OCI-LY7 (cell line): ENCODE results near the gene DFFB.

Experiments
- EZH2phosphoT487 ChIP-seq: fragments of 200-600 bp; sonication (generic); IDR thresholded peaks from 2 replicates; pipeline ENCODE4 v1.6.1; 2018; ENCODE audit warnings: low read depth, borderline replicate concordance, mild to moderate bottlenecking, mixed run types, antibody characterized with exemption, low read length, moderate library complexity, mixed read lengths
- TF ChIP-seq, protein P1 (sequence below): fragments of 200-600 bp; sonication (generic); conservative IDR thresholded peaks from 2 replicates; pipeline ENCODE4 v1.5.1; 2014; ENCODE audit warnings: mild to moderate bottlenecking, antibody characterized with exemption, low read length, moderate library complexity, mixed read lengths

DNA sequence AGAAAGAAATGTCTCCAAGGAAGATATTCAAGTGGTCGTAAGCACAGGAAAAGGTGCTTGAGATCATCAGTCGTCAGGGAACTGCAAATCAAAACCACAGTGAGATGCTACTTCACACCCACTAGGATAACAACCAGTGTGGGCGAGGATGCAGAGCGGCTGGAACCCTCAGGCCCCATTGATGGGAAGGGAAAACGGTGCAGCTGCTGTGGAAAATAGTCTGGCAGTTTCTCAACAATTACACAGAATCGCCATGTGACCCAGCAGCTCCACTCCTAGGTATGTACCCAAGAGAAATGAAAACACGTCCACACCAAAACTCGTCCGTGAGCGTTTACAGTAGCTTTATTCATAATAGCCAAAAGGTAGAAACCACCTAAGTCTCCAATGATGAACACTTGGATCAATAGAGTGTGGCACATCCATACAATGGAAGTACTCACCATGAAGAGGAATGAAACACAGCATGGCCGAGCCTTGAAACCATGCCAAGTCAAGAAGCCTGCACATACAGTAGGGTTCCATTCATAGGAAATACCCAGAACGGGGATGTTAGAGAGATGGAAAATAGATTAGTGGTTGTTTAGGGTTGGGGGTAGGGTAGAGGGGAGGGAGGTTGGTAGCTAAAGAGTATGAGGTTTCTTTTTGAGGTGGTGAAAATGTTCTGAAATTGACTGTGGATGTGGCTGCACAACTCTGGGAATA lies 6.1 kb downstream of the DFFB start:
- TF ChIP-seq, protein P1, sequence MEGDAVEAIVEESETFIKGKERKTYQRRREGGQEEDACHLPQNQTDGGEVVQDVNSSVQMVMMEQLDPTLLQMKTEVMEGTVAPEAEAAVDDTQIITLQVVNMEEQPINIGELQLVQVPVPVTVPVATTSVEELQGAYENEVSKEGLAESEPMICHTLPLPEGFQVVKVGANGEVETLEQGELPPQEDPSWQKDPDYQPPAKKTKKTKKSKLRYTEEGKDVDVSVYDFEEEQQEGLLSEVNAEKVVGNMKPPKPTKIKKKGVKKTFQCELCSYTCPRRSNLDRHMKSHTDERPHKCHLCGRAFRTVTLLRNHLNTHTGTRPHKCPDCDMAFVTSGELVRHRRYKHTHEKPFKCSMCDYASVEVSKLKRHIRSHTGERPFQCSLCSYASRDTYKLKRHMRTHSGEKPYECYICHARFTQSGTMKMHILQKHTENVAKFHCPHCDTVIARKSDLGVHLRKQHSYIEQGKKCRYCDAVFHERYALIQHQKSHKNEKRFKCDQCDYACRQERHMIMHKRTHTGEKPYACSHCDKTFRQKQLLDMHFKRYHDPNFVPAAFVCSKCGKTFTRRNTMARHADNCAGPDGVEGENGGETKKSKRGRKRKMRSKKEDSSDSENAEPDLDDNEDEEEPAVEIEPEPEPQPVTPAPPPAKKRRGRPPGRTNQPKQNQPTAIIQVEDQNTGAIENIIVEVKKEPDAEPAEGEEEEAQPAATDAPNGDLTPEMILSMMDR = no peak
- no peak for TF ChIP-seq EZH2phosphoT487
